Measurements from ENCODE around the gene KRR1.
A peak's percentile ranks its signal among the peaks of the same experiment; 100 is the strongest.

The KRR1 gene

DNA sequence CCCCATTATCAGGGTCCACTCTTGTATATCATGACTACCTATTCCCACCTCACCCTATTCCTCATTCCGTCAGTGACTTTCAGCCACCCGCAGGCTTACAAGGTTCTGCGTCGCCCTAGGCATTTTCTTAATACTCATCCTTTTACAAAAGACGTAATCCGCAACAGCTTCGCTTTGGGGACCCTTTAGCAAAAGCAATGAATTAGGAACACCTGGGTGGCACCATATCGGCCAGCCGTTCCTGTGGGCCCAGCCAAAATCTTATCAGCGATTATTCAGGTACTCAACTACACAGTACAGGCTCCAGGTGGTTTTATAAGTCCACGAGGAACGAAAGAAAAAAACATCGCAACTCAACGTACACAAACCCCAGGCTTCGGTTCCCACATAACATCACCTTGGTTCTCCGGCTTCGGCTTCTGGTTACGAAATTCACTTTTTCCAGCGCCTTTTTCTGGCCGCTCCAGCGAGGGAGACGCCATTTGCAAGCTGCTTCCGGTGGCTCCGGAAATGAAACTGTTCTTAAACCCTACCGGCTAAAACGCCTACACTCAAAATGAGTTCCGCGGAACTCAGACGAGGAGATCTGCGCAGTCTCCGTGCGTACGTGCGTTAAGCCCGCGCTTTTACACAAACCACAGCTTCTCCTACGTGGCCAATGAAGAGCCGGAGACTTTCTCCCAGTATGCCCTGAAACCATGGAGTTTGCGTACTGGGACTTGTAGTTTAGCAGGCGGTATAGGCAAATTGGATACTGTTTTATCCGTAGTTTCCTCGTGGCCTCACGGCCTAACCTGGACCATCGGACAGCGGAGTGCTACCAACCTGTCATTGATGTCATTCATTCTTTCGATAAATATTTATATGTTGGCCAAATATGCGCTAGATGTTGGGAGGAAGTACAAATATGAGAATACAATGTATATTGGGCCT, at the start of gene KRR1:
KRR1 (minus strand) TSS at position 494 of the 933 bp plus-strand sequence; CDS start at position 482, 12 bp downstream.
- DNase-seq: peak; percentile 92

DNA sequence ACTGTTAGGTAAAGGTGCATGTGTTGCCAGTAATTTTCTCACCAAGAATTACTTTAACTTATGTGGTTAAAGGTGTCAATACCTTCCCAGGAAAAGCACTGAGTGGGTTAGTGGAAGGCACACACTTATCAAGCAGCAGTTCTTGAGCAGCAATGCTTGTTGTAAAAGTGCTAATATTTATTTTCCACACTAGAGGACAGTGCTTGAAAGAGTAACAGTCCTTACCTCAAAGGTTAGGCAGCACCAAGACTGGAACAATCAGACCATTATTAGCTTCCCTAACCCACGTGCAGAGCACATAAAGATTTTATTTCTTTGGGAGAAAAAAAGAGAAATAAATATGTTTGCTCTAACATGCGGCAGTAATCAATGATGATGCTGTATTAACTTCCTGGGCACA, 48.8 kb upstream of the KRR1 start:
- DNase-seq: no peak

- no peak for DNase-seq
These were observed 46.9 kb upstream of the KRR1 start for GRCh38 chr12:75558287-75558686.

GRCh38 chr12:75556311-75556899, 45.0 kb upstream of the KRR1 start:
- DNase-seq: no peak

- no peak for DNase-seq
These were observed 43.1 kb upstream of the KRR1 start for GRCh38 chr12:75554556-75554880.

DNA sequence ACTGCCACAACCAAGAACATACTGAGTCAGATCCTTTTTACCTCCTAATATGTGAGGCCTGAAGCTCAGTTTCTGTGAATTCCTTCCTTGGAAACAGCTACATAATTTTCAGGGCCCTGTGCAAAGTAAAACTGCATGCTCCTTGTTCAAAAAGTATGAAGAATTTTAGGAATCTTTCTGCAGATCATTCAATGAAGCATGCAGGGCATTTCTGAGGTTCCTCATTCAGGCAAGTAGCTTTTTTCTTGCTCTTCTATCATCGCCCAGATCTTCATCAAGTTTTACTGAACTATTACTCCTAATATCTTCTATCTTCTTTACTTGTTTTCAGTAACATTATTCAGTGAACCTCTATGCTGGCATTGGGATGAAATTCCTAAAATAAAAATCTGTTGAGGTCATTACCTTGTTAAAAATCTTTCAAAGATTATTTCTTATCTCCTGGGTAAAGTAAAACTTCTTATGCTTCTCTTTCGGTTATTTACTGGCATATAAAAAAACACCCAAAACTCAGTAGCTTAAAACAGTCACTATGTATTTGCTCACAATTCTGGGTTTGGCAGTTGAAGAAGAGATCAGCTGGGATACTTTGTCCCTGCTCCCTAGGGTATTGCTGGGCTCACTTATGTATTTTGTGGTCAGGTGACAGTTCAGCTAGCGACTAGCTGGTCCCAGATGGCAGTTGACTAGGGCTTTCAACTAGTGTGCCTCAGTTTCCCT, 42.6 kb upstream of the KRR1 start:
- no peak for DNase-seq

DNA sequence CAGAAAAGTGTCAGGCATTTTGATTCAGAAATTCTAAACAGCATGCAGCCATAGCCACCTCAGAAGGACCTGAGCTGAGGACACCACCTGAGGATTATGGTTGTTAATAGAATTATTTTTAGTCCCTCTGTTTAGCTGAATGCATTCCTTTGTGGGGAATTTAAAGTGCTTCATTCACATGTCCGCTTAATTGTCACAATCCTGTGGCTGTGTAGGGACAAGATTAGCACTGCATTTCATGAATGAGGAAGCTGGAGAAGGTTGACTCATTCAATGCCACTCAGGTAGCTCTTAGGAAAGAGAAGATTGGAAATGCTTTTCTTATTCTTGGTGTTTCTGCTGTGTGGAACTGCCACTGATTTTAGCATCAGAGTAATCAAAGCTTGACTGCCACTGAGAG, 42.0 kb upstream of the KRR1 start:
- no peak for DNase-seq

- no peak for DNase-seq
These were observed 40.1 kb upstream of the KRR1 start for GRCh38 chr12:75551477-75551876.

DNA sequence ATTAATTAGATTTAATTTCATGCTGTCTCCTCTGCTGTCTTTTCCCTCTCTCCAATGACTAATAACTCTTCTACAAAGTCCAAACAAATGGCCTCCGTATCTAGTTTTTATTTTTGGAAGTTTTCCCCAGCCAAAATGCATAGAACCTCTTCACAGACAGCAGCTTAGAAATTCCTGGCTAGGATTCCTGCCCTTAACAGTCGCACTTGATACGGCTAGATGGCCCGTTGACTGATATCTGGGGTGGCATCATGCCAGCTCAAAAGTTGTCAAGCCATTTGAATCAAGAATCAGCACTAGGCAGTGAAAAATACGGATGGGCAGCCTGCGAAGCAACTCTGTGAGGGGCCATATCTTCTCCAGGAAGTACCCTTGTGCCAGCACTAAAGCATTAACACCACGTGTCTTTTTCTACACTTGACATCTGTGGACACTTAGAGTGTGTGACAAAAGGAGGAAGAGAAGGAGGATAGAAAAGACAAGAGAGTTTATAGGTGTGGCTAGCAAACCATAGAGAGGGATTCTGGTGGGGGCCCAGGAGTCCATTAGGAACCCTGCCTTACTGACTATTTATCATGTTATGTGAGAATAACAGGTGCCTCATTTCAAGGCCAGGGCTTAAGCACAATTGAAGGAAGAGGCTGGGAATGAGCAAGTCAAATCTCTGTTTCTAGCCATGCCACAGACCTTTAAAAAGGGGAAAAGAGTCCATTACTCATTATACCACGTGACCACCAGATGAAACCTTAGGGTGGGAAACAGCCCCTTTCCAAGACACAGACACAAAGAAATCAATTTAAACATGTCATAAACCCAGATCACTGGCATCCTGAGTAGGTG, 39.2 kb upstream of the KRR1 start:
- no peak for DNase-seq

GRCh38 chr12:75549989-75550388, 38.6 kb upstream of the KRR1 start:
- DNase-seq: no peak

DNA sequence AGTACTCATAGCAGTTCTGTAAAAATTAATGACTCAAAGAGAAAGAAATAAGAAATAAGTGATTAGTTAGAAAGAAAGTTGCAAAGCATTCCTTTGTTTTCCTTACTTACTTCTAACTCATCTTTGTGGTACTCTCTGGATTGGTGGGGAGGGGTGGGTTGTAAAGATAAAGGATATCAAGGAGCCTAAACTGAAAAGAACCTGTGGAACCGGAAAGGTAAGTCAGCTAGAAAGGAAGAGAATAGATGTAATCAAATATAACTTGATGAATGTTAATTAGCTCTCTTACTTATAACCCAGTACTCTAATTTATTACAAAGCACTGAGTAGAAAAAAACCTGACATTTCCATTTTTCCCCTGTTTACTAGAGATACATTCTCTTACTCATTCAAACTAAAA, 37.5 kb upstream of the KRR1 start:
- no peak for DNase-seq

DNA sequence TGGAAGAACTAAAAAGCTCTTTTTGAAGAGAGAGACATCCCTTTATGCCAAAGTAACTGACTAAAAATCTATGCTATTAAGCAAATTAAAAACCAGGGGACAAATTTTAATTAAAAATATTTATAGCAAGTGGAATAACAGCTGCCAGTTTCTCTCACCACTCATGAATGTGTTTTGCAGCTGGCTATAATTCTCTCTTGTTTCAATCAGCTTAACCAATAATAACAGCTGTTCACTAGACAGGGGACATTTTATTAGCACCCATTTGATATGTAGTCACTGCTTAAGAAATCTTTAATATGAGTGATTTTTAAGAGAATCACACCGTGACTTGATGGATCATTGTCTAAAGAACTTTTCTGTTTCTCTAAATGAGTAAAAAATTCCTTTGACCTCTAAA, 34.2 kb upstream of the KRR1 start:
- no peak for DNase-seq

DNA sequence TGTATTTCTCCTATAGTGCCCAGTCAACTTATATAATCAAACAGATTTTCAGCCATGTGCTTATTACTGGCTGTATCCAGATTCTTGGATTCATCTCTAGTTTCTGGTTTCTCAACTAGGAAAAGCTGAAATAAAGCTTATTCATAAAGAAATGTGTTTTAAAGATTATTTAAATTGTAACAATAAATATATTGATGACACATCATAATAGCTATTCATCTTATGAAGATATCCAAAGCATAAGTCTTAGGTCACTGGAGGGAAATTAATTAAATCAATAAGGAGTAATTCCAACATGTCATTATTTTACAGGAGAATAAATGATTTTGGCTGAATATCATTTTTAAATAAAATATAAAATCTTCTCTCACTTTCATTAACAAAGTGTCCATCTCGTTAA, 32.1 kb upstream of the KRR1 start:
- no peak for DNase-seq

DNA sequence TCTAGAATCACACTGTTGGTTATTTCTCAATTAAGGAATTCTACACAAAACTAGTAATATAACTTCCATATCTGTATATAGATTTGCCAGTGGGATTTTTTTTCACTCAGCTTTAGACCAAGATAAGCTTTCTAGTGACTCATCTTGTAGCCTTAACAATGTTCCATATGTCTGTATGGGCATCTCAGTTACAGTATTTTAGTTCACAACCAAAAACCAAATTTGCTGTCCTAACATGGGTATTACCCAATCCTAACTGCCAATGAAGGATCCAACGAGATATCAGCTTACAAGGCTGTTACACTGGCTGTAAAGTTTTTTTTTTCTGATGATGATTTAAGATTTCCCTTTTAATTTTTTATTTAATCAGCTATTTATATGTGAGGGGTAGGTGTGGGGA, 31.5 kb upstream of the KRR1 start:
- DNase-seq: no peak

GRCh38 chr12:75539889-75540288, 28.5 kb upstream of the KRR1 start:
- no peak for DNase-seq

GRCh38 chr12:75533239-75533638, 21.8 kb upstream of the KRR1 start:
- DNase-seq: no peak

DNA sequence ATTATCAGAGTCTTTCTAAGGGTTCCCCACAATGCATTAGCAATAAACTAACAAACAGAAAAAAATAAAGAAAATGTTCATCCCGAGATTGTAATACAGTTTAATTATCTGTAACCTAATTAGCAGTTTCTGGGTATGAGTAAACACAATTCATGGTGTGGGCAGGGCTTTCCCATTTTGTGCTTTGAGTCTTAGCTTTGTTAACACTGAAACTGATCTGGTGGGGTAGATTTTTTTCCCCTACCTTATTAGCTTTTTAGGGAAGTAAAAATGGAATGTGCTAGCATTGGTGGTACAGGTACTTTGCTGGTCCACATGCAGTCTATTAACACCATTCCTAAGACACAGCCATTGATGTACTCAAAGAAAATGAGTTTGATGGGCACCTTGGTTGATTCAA, 18.4 kb upstream of the KRR1 start:
- DNase-seq: no peak

- no peak for DNase-seq
These were observed 17.9 kb upstream of the KRR1 start for GRCh38 chr12:75529316-75529715.

- DNase-seq: no peak
These were observed 17.3 kb upstream of the KRR1 start for GRCh38 chr12:75528692-75529091.

DNA sequence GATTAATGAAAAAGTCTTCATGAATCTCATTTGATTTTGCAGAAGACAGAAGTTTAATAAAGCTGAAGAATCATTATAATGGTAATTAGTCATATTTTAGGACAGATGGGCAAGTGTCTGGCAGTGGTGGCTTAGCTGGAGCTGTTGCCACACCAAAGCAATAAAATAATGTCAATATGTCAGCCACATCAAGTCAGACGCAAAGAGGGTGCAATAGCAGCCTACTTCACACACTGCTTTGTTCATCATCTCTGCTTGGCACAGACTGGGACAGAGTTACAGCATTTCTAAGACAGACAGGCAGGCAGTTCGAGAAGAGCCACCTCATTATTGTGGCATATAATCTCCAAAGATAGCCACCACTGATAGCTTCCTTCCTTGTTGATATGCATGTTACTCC, 16.9 kb upstream of the KRR1 start:
- DNase-seq: no peak

DNA sequence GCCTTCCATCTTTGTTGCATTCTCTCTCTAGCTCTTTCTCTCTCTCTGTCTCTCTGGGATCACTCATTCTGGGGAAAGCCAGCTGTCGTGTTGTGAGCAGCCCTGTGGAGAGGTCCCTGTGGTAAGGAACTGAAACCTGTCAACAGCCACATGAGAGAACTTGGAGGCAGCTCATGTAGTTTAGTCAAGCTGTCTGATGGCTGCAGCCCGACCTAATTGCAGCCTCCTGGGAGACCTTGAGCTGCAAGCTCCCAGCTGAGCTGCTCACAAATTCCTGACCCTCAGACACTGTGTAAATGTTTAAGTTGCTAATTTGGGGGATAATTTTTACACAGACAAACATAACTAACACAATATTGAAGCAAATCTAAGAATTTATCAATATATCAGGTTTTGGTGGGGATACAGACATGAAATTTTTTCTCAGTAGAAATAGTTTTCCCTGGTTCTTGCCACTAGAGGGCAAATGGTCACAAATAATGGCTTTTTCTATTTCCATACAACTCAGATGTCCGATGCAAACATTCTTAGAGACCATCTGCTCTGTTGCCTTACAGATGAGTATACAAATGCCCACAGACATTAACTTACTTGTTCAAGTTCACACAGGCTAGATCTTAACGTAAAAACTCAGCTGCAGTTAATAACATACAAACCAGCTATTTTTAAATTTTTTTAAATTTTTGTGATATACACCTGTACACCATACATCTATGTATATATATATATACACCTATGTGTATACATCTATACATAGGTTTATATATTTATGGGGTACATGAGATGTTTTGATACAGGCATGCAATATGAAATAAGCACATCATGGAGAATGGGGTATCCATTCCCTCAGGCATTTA, 15.5 kb upstream of the KRR1 start:
- DNase-seq: peak; percentile 38

- no peak for DNase-seq
These were observed 13.9 kb upstream of the KRR1 start for GRCh38 chr12:75525263-75525662.
